Activated CD8-positive, alpha-beta T cell treated with anti-CD3 and anti-CD28 coated beads for 36 hours (primary cell): ENCODE results near the gene UBL7. TPM values are rescaled to one million over a fixed set of nuclear protein-coding genes. Genes with fewer than 3 reads are reported as not detected.
A peak's percentile ranks its signal among the peaks of the same experiment; 100 is the strongest.
"Not testable (repeated sequence)": the region's sequence is repeated elsewhere in the genome, so short reads cannot be mapped to it uniquely, and the experiment has no call there.

ENCODE experiments used
- ATAC-seq: fragments of 200-7000 bp; cut with Tn5 transposase; one replicate; pipeline ENCODE4 v1.10.0; 2021; ENCODE audit warnings: mild to moderate bottlenecking, moderate library complexity
- CTCF ChIA-PET: fragments of 350-600 bp; sonication (Branson Sonifier 250); formaldehyde crosslinking; loops from one replicate; lab custom pipeline; 2021; ENCODE audit warnings: antibody characterized with exemption; lab: Charles Lee
- POLR2A ChIA-PET: fragments of 350-600 bp; sonication (Branson Sonifier 250); formaldehyde crosslinking; loops from one replicate; lab custom pipeline; 2021; ENCODE audit warnings: antibody characterized with exemption; lab: Charles Lee
- DNase-seq: peaks from one replicate; pipeline ENCODE4 v3.0.0-alpha.2; 2020
- H3K27ac Mint-ChIP-seq: one replicate; pipeline ENCODE4 v1.8.0; 2021; ENCODE audit warnings: mild to moderate bottlenecking, mixed read lengths
- H3K27me3 Mint-ChIP-seq: one replicate; pipeline ENCODE4 v1.8.0; 2021; ENCODE audit warnings: mixed read lengths
- H3K36me3 Mint-ChIP-seq: one replicate; pipeline ENCODE4 v1.8.0; 2021; ENCODE audit warnings: low read depth, mixed read lengths
- H3K4me1 Mint-ChIP-seq: one replicate; pipeline ENCODE4 v1.8.0; 2021; ENCODE audit warnings: low read depth, mixed read lengths
- H3K4me3 Mint-ChIP-seq: one replicate; pipeline ENCODE4 v1.8.0; 2021; ENCODE audit warnings: mild to moderate bottlenecking, moderate library complexity, mixed read lengths
- H3K9me3 Mint-ChIP-seq: one replicate; pipeline ENCODE4 v1.8.0; 2021; ENCODE audit warnings: mixed read lengths
- intact Hi-C: fragments of 100-400 bp; cut with micrococcal nuclease; formaldehyde crosslinking; loops from one replicate; pipeline ENCODE4 v1.10.0; 2022
- total RNA-seq, 2 experiments: library from RNA; stranded (reverse); gene quantifications; one replicate each; pipeline ENCODE4 v1.2.3, GENCODE V29; 2021
- TF ChIP-seq, protein P1 (sequence below): fragments of 200-600 bp; IDR thresholded peaks from one replicate; pipeline ENCODE4 v1.8.0; 2022; ENCODE audit warnings: antibody characterized with exemption, mild to moderate bottlenecking

UBL7 gene
- total RNA-seq, 2 experiments from 2014 or later, result 48.8 to 53.3 TPM

DNA sequence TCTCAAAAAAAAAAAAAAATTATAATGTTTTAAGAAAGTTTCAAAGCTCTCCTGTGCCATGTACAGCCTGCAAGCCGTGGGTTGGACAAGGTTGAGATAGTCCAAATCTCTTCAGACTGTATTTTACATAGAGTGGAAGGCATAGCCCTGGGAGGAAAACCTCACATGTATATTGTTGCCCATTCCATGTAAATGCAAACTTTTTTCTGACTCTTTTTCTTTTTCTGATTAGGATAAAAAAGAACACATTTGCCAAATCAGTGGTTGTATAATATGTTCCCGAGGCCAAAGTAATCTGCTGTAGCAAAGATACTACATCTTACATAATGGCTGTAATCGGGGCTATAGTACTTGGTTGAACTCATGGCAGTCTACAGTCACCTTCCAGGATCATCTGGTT lies 35.7 kb upstream of the UBL7 start:
- Mint-ChIP-seq H3K36me3 (no peaks in the 10 kb centered on the region), H3K4me1 (no peaks in the 10 kb centered on the region), H3K27me3 (no peaks in the 10 kb centered on the region), H3K9me3 (no peaks in the 10 kb centered on the region), H3K27ac (no peak overlapping the region), H3K4me3 (no peak overlapping the region)
- TF ChIP-seq, protein P1, sequence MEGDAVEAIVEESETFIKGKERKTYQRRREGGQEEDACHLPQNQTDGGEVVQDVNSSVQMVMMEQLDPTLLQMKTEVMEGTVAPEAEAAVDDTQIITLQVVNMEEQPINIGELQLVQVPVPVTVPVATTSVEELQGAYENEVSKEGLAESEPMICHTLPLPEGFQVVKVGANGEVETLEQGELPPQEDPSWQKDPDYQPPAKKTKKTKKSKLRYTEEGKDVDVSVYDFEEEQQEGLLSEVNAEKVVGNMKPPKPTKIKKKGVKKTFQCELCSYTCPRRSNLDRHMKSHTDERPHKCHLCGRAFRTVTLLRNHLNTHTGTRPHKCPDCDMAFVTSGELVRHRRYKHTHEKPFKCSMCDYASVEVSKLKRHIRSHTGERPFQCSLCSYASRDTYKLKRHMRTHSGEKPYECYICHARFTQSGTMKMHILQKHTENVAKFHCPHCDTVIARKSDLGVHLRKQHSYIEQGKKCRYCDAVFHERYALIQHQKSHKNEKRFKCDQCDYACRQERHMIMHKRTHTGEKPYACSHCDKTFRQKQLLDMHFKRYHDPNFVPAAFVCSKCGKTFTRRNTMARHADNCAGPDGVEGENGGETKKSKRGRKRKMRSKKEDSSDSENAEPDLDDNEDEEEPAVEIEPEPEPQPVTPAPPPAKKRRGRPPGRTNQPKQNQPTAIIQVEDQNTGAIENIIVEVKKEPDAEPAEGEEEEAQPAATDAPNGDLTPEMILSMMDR, result no peak
- ChIA-PET CTCF (no interaction called here), POLR2A (no interaction called here)
- ATAC-seq, result no peak
- no peak for DNase-seq
- intact Hi-C loops, result no loop called here

DNA sequence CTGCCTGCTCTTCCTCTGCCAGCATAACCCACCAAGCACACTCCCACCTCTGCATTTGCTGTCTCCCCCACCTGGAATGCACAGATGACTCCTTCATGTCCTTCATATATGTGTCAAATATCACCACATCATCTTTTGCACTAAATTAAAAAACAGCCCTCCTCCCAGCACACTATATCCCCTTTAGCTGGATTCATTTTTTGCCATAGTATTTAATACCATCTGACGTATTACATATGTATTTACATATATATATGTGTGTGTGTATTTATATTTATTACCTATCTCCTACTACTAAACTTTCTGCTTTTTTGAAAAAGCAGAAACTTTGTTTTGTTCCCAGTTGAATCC lies 29.4 kb upstream of the UBL7 start:
- ChIA-PET POLR2A (no interaction called here), CTCF (interaction anchor here (0.5 to 2.9 kb wide), 16 partner anchors 9 to 142 kb away, joined by 3 to 11 read pairs (median 4); partner anchors contain the start of gene UBL7)
- Mint-ChIP-seq H3K27me3 (no peaks in the 10 kb centered on the region), H3K9me3 (no peaks in the 10 kb centered on the region), H3K4me3 (peak overlapping the region; percentile 71), H3K27ac (peak overlapping the region; percentile 93), H3K4me1 (peaks cover 18% of the 10 kb centered on the region), H3K36me3 (peaks cover 3% of the 10 kb centered on the region)
- DNase-seq, result no peak
- no peak for ATAC-seq
- intact Hi-C loops, result no loop called here
- TF ChIP-seq, protein P1, result no peak

DNA sequence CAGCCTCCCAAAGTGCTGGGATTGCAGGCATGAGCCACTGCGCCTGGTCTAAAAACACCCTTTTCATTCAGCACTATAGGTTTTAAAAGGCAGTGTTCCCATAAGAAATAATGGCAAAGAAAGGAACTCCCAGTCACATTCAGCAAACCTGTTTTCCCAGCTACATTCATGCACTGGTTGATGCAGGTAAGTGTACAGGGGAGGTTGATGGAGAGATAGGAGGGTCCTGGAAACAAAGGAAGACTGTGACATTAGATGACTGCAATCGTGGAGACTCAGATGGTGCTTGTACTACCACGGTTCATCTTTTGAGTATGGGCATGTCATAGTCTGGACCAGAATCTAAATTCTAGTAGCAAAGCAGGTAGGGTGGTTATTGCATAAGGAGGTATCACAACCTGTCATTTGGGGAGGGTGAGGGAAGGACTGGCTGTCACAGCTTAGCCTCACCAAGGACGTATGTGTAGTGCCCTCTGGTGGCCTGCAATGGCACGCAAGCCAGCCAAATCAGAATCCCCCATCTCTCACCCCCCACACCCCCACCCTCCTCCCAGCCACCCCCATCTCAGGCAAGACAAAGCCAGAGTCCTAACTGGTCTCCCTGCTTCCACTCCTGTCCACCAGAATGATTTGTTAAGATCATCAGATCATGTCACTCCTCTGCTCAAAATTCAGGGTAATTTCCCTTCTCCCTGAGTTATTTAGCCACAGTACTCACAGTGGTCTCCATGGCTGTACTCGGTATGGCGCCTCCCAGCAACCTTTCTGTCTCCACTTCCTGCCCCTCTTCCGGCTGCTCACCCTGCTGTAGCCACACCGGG lies 28.8 kb upstream of the UBL7 start:
- no peaks in the 10 kb centered on the region for H3K9me3 Mint-ChIP-seq
- ATAC-seq (peak; percentile 97), DNase-seq (peak; percentile 90)
- TF ChIP-seq, protein P1, result peak; percentile 77
- H3K27me3 Mint-ChIP-seq, result no peaks in the 10 kb centered on the region
- peak overlapping the region; percentile 93 for H3K27ac Mint-ChIP-seq
- H3K4me3 Mint-ChIP-seq, result peak overlapping the region; percentile 71
- POLR2A ChIA-PET, result interaction anchor here (0.7 to 1.3 kb wide), 2 partner anchors 29 to 111 kb away, joined by 3 to 6 read pairs; partner anchors contain the start of gene UBL7
- peaks cover 3% of the 10 kb centered on the region for H3K36me3 Mint-ChIP-seq
- H3K4me1 Mint-ChIP-seq, result peaks cover 18% of the 10 kb centered on the region
- CTCF ChIA-PET, result interaction anchor here (0.5 to 2.9 kb wide), 24 partner anchors 10 to 417 kb away, joined by 3 to 11 read pairs (median 4); partner anchors contain the start of genes FAM219B and UBL7
- intact Hi-C loops, result loop anchor here (5.0 kb wide), 1 partner anchor 117 kb away; no protein-coding TSS in a partner anchor

DNA sequence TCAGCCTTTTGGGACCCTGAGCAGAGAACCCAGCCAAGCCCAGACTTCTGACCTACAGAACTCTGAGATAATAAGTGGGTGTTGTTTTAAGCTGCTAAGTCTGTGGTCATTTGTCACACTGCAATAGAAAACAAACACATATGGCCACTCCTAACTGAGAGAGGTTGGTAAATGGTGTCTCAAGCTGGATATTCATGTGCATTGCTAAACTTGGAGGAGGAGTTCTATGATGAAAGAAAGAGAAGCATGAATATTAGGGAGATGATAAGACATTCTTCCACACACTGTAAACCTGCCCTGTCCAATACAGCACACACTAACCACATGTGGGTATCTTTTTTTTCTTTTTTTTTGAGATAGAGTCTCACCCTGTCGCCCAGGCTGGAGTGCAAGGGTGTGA lies 27.8 kb upstream of the UBL7 start:
- ATAC-seq, result no peak
- DNase-seq, result no peak
- TF ChIP-seq, protein P1, result no peak
- ChIA-PET POLR2A (interaction anchor here (1.3 kb wide), 1 partner anchor 28 kb away, joined by 6 read pairs; the partner anchor contains the start of gene UBL7), CTCF (interaction anchor here (0.9 to 2.9 kb wide), 12 partner anchors 10 to 126 kb away, joined by 3 to 11 read pairs (median 4); no protein-coding TSS in a partner anchor)
- peaks cover 3% of the 10 kb centered on the region for H3K36me3 Mint-ChIP-seq
- intact Hi-C loops, result loop anchor here (5.0 kb wide), 1 partner anchor 116 kb away; no protein-coding TSS in a partner anchor
- H3K4me3 Mint-ChIP-seq, result no peak overlapping the region
- no peaks in the 10 kb centered on the region for H3K27me3 Mint-ChIP-seq
- no peak overlapping the region for H3K27ac Mint-ChIP-seq
- no peaks in the 10 kb centered on the region for H3K9me3 Mint-ChIP-seq
- peaks cover 18% of the 10 kb centered on the region for H3K4me1 Mint-ChIP-seq

DNA sequence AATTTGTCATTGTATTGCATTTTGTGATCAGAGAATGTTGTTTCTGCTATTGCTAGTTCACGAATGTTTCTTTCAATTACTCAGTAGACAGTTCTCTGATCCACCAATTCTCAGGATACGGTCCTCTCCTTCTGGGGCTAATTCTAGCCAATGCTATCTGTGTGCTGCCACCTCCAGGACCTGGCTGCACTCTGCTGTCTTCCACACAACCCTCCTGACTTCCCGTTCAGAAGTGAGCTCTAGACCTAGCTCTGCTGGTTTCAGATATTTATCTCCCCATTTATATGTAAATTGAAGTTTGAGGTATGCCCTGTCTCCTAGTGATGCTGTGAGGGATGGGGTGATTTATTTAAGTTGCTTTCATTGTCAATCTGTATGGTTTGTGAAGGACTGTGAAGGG lies 21.7 kb upstream of the UBL7 start:
- intact Hi-C loops, result no loop called here
- Mint-ChIP-seq H3K9me3 (no peaks in the 10 kb centered on the region), H3K4me1 (peaks cover 2% of the 10 kb centered on the region), H3K36me3 (peaks cover 13% of the 10 kb centered on the region), H3K27ac (no peak overlapping the region), H3K27me3 (no peaks in the 10 kb centered on the region), H3K4me3 (no peak overlapping the region)
- ChIA-PET POLR2A (interaction anchor here (0.8 to 1.8 kb wide), 2 partner anchors 8 to 10 kb away, joined by 4 to 5 read pairs; no protein-coding TSS in a partner anchor), CTCF (interaction anchor here (0.5 to 1.9 kb wide), 3 partner anchors 11 to 116 kb away, joined by 3 to 6 read pairs (median 3); no protein-coding TSS in a partner anchor)
- TF ChIP-seq, protein P1, result no peak
- no peak for DNase-seq
- no peak for ATAC-seq

DNA sequence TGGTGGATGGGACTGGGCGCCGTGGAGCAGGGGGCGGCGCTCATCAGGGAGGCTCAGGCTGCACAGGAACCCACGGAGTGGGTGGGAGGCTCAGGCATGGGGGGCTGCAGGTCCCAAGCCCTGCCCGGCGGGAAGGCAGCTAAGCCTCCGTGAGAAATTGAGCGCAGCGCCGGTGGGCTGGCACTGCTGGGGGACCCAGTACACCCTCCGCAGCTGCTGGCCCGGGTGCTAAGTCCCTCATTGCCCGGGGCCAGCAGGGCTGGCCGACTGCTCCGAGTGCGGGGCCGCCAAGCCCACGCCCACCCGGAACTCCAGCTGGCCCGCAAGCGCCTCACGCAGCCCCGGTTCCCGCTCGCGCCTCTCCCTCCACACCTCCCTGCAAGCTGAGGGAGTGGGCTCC lies 19.4 kb upstream of the UBL7 start:
- H3K36me3 Mint-ChIP-seq, result peaks cover 11% of the 10 kb centered on the region
- CTCF ChIA-PET, result not testable (repeated sequence)

DNA sequence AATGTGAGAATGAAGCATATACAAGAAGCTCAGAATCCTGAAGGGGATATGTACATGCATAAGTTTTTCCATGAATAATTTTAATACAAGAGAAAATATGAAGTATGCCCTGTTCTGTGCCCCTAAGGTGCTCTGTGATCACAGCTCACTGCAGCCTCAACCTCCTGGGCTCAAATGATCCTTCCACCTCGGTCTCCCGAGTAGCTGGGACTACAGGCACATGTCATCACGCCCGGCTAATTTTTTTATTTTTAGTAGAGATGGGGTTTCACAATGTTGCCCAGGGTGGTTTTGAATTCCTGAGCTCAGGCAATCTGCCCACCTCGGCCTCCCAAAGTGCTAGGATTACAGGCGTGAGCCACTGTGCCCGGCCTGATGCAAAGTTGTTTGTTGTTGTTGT lies 10.7 kb upstream of the UBL7 start:
- H3K4me1 Mint-ChIP-seq, DNase-seq, intact Hi-C loops, H3K27ac Mint-ChIP-seq, H3K9me3 Mint-ChIP-seq, H3K36me3 Mint-ChIP-seq, ATAC-seq, H3K4me3 Mint-ChIP-seq, H3K27me3 Mint-ChIP-seq: not testable (repeated sequence)
- POLR2A ChIA-PET, result interaction anchor here (0.8 kb wide), 1 partner anchor 9 kb away, joined by 3 read pairs; no protein-coding TSS in a partner anchor
- CTCF ChIA-PET, result interaction anchor here (0.8 to 1.9 kb wide), 3 partner anchors 11 to 32 kb away, joined by 3 to 6 read pairs (median 3); no protein-coding TSS in a partner anchor

More for the DNA sequence above, 19.4 kb upstream of the UBL7 start:
- ATAC-seq, DNase-seq, H3K27me3 Mint-ChIP-seq, intact Hi-C loops, POLR2A ChIA-PET, H3K4me3 Mint-ChIP-seq, H3K27ac Mint-ChIP-seq, H3K9me3 Mint-ChIP-seq, H3K4me1 Mint-ChIP-seq: not testable (repeated sequence)
